ENCODE measurements around the gene DCLRE1C.

DNA sequence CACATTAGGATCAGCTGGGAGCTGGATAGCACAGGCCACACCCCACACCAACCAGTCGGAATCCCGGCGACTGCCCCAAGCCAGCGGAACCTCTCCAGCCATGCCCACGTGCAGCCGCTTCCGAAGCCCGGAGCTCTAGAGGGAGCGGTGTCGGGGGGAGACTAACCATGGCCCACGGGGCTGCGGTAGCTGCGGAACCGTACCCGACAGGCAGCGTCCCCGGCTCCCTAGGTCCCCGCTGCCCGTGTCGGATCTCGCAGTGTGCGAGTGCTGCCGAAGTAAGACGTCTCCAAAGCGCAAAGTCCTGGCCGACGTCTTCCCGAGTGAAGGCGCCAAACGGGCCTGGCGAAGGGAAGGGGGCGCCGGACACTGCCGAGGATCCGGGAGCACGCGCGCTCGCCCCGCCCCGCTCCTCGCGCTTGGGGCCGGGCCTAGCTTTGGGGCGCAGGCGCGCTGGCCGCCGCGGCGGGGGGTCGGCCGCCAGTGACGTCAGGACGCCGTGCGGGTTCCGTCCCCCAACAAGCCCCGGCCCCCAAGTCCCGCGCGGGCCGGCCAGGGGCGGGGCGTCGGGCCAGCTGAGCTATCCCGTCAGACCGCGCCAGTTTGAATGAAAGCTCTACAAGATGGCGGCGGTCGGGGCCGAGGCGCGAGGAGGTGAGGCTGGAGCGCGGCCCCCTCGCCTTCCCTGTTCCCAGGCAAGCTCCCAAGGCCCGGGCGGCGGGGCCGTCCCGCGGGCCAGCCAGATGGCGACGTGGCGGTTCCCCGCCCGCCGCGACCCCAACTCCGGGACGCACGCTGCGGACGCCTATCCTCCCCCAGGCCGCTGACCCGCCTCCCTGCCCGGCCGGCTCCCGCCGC lies 75.4 kb downstream of the DCLRE1C start, which contains the start of gene SUV39H2:
- TF ChIP-seq POLR2A (IDR thresholded peaks at IDR 0.05): peak in 1 of 2 donors; percentile 72
- TF ChIP-seq, protein P1, sequence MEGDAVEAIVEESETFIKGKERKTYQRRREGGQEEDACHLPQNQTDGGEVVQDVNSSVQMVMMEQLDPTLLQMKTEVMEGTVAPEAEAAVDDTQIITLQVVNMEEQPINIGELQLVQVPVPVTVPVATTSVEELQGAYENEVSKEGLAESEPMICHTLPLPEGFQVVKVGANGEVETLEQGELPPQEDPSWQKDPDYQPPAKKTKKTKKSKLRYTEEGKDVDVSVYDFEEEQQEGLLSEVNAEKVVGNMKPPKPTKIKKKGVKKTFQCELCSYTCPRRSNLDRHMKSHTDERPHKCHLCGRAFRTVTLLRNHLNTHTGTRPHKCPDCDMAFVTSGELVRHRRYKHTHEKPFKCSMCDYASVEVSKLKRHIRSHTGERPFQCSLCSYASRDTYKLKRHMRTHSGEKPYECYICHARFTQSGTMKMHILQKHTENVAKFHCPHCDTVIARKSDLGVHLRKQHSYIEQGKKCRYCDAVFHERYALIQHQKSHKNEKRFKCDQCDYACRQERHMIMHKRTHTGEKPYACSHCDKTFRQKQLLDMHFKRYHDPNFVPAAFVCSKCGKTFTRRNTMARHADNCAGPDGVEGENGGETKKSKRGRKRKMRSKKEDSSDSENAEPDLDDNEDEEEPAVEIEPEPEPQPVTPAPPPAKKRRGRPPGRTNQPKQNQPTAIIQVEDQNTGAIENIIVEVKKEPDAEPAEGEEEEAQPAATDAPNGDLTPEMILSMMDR (IDR thresholded peaks at IDR 0.05): peak in 5 of 12 donors; percentile 13 to 37 (median 29)
